Measurements from ENCODE around the gene SREBF2. TPM values are rescaled to one million over a fixed set of nuclear protein-coding genes. Genes with fewer than 3 reads are reported as not detected.
A peak's percentile ranks its signal among the peaks of the same experiment; 100 is the strongest.

The SREBF2 gene
- polyA plus RNA-seq, result 10 to 100 TPM; 14.1 to 82.2 (median 48.1) TPM
- long read RNA-seq, donor 1, full-length matches to known transcripts, result 10 of 82 reads
- long read RNA-seq, donor 1, partial matches to known transcripts, result 72 of 82 reads
- long read RNA-seq, donor 1, other reads (novel, unspliced or antisense), result 0 of 82 reads
- long read RNA-seq, donor 2, full-length matches to known transcripts, result 4 of 29 reads
- long read RNA-seq, donor 2, partial matches to known transcripts, result 25 of 29 reads
- long read RNA-seq, donor 2, other reads (novel, unspliced or antisense), result 0 of 29 reads
- long read RNA-seq, donor 3, full-length matches to known transcripts, result 3 of 66 reads
- long read RNA-seq, donor 3, partial matches to known transcripts, result 63 of 66 reads
- long read RNA-seq, donor 3, other reads (novel, unspliced or antisense), result 0 of 66 reads
- long read RNA-seq, donor 4, result 0 reads
- long read RNA-seq, donor 5, partial matches to known transcripts, result 38 of 38 reads
- long read RNA-seq, donor 5, other reads (novel, unspliced or antisense), result 0 of 38 reads
- long read RNA-seq, donor 6, full-length matches to known transcripts, result 3 of 44 reads
- long read RNA-seq, donor 6, partial matches to known transcripts, result 41 of 44 reads
- long read RNA-seq, donor 6, other reads (novel, unspliced or antisense), result 0 of 44 reads
- long read RNA-seq, donor 7, full-length matches to known transcripts, result 15 of 144 reads
- long read RNA-seq, donor 7, partial matches to known transcripts, result 129 of 144 reads
- long read RNA-seq, donor 7, other reads (novel, unspliced or antisense), result 0 of 144 reads
- long read RNA-seq, donor 8, full-length matches to known transcripts, result 1 of 8 reads
- long read RNA-seq, donor 8, partial matches to known transcripts, result 7 of 8 reads
- long read RNA-seq, donor 8, other reads (novel, unspliced or antisense), result 0 of 8 reads
- long read RNA-seq, donor 9, full-length matches to known transcripts, result 1 of 12 reads
- long read RNA-seq, donor 9, partial matches to known transcripts, result 11 of 12 reads
- long read RNA-seq, donor 9, other reads (novel, unspliced or antisense), result 0 of 12 reads
- long read RNA-seq, donor 10, full-length matches to known transcripts, result 10 of 71 reads
- long read RNA-seq, donor 10, partial matches to known transcripts, result 61 of 71 reads
- long read RNA-seq, donor 10, other reads (novel, unspliced or antisense), result 0 of 71 reads

- Histone ChIP-seq H3K9me3 (ENCODE audit: control insufficient read depth in 2 of 2, insufficient read depth in 1 of 2, low read depth in 1 of 2, low read length in 1 of 2) (no peaks in the 10 kb centered on the region), H3K4me1 (ENCODE audit: control insufficient read depth in 3 of 3, insufficient read depth in 2 of 3, low read depth in 1 of 3, low read length in 2 of 3) (peaks cover 2 to 19% (median 4%) of the 10 kb centered on the region in 3 donors), H3K4me3 (ENCODE audit: low read depth in 1 of 3, low read length in 3 of 3) (peak within 1 kb of the TSS; percentile 72 to 97 (median 81)), H3K27me3 (ENCODE audit: control insufficient read depth in 3 of 3, insufficient read depth in 3 of 3, low read length in 3 of 3) (no peaks in the 10 kb centered on the region), H3K27ac (ENCODE audit: low read depth in 1 of 3, low read length in 2 of 3) (peak within 1 kb of the TSS; percentile 86 to 96 (median 93)), H3K36me3 (ENCODE audit: control insufficient read depth in 3 of 3, insufficient read depth in 2 of 3, low read depth in 1 of 3, low read length in 3 of 3) (peaks cover 0 to 15% (median 0%) of the 10 kb centered on the region in 3 donors)
- no peak for FAIRE-seq
- 0 to 1% (median 0%) methylated on average over 55 to 75 of the region's 75 CpGs for WGBS, 3 donors
- DNase-seq, result peak; percentile 100
These were observed at the start of gene SREBF2 for GRCh38 chr22:41832553-41833368. Gene SREBF2 (plus strand): TSS chr22:41833105. CDS start chr22:41833271, 166 bp downstream.

- no peak for FAIRE-seq
- 83 to 85% (median 85%) methylated on average over 2 of the region's 2 CpGs for WGBS, 3 donors
- H3K9me3 ChIP-seq (ENCODE audit: control insufficient read depth in 2 of 2, insufficient read depth in 1 of 2, low read depth in 1 of 2, low read length in 1 of 2), result no peaks in the 10 kb centered on the region
These were observed 45.6 kb upstream of the SREBF2 start for GRCh38 chr22:41787331-41787730.

GRCh38 chr22:41793871-41794270 is 39.0 kb upstream of the SREBF2 start:
- H3K27me3 ChIP-seq (ENCODE audit: control insufficient read depth in 3 of 3, insufficient read depth in 3 of 3, low read length in 3 of 3), result no peaks in the 10 kb centered on the region
- FAIRE-seq, result no peak
- no peak overlapping the region for H3K4me3 ChIP-seq (ENCODE audit: low read depth in 1 of 3, low read length in 3 of 3)
- peaks cover 0 to 2% (median 0%) of the 10 kb centered on the region in 3 donors for H3K36me3 ChIP-seq (ENCODE audit: control insufficient read depth in 3 of 3, insufficient read depth in 2 of 3, low read depth in 1 of 3, low read length in 3 of 3)
- no peaks in the 10 kb centered on the region for H3K9me3 ChIP-seq (ENCODE audit: control insufficient read depth in 2 of 2, insufficient read depth in 1 of 2, low read depth in 1 of 2, low read length in 1 of 2)
- DNase-seq, result no peak
- WGBS, 3 donors, result 92 to 96% (median 95%) methylated on average over 3 of the region's 3 CpGs
- H3K4me1 ChIP-seq (ENCODE audit: control insufficient read depth in 3 of 3, insufficient read depth in 2 of 3, low read depth in 1 of 3, low read length in 2 of 3), result no peaks in the 10 kb centered on the region
- H3K27ac ChIP-seq (ENCODE audit: low read depth in 1 of 3, low read length in 2 of 3), result no peak overlapping the region

More at GRCh38 chr22:41787331-41787730, 45.6 kb upstream of the SREBF2 start:
- Histone ChIP-seq H3K27ac (ENCODE audit: low read depth in 1 of 3, low read length in 2 of 3) (no peak overlapping the region), H3K4me1 (ENCODE audit: control insufficient read depth in 3 of 3, insufficient read depth in 2 of 3, low read depth in 1 of 3, low read length in 2 of 3) (no peaks in the 10 kb centered on the region), H3K4me3 (ENCODE audit: low read depth in 1 of 3, low read length in 3 of 3) (no peak overlapping the region), H3K27me3 (ENCODE audit: control insufficient read depth in 3 of 3, insufficient read depth in 3 of 3, low read length in 3 of 3) (no peaks in the 10 kb centered on the region), H3K36me3 (ENCODE audit: control insufficient read depth in 3 of 3, insufficient read depth in 2 of 3, low read depth in 1 of 3, low read length in 3 of 3) (peaks cover 0 to 2% (median 0%) of the 10 kb centered on the region in 3 donors)
- no peak for DNase-seq

- H3K36me3 ChIP-seq (ENCODE audit: control insufficient read depth in 3 of 3, insufficient read depth in 2 of 3, low read depth in 1 of 3, low read length in 3 of 3), result no peaks in the 10 kb centered on the region
- FAIRE-seq, result no peak
- no peaks in the 10 kb centered on the region for H3K9me3 ChIP-seq (ENCODE audit: control insufficient read depth in 2 of 2, insufficient read depth in 1 of 2, low read depth in 1 of 2, low read length in 1 of 2)
- H3K27ac ChIP-seq (ENCODE audit: low read depth in 1 of 3, low read length in 2 of 3), result no peak overlapping the region
- H3K4me3 ChIP-seq (ENCODE audit: low read depth in 1 of 3, low read length in 3 of 3), result no peak overlapping the region
- no peaks in the 10 kb centered on the region for H3K27me3 ChIP-seq (ENCODE audit: control insufficient read depth in 3 of 3, insufficient read depth in 3 of 3, low read length in 3 of 3)
- WGBS, 3 donors, result 90 to 100% (median 92%) methylated on average over 2 of the region's 2 CpGs
- H3K4me1 ChIP-seq (ENCODE audit: control insufficient read depth in 3 of 3, insufficient read depth in 2 of 3, low read depth in 1 of 3, low read length in 2 of 3), result peaks cover 0 to 14% (median 2%) of the 10 kb centered on the region in 3 donors
- no peak for DNase-seq
These were observed 34.2 kb upstream of the SREBF2 start for GRCh38 chr22:41798736-41799135.

DNA sequence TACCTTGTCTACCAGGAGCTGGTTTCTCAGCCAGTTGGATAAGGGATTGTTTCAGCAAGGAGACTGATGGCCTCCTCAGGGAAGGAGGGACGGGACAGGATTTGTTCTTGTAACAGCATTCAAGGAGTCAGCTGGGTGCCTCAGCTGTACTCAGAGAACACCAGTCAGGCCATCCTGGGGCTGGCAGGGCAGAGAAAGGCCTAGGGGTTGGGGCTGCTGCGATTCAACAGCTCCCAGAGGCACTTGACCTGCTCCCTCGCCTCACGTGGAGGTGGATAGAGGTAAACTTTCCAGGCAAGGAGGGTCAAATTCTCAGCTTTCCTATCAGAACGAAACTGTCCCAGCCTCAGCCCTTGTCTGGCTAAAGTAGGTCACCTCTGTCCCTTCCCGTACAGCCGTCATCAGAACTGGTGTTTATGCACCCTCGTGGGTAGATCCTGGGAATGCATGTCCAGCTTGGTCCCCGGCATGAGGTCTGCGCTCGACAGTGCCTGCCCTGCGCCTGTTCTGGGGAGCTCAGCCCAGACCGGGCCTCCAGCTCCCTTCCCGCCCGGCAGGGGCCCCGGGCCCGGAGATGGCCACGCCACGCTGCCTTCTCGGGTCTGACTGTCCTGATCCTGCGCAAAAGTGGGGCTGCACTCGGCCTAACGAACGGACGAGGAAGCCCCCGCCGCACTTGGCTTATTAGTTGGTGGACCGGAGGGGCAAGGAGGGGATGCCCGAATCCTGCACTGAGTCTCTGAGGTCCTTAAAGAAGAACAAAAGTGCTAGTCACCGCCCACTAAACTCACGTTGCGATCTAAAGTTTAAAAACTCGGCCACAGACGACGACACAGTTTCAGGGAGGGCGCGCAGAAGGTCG is 33.2 kb upstream of the SREBF2 start:
- 11 to 14% (median 13%) methylated on average over 38 of the region's 38 CpGs for WGBS, 3 donors
- Histone ChIP-seq H3K27me3 (ENCODE audit: control insufficient read depth in 3 of 3, insufficient read depth in 3 of 3, low read length in 3 of 3) (no peaks in the 10 kb centered on the region), H3K27ac (ENCODE audit: low read depth in 1 of 3, low read length in 2 of 3) (peak overlapping the region; percentile 85 to 95 (median 93)), H3K36me3 (ENCODE audit: control insufficient read depth in 3 of 3, insufficient read depth in 2 of 3, low read depth in 1 of 3, low read length in 3 of 3) (peaks cover 0 to 2% (median 0%) of the 10 kb centered on the region in 3 donors), H3K9me3 (ENCODE audit: control insufficient read depth in 2 of 2, insufficient read depth in 1 of 2, low read depth in 1 of 2, low read length in 1 of 2) (no peaks in the 10 kb centered on the region), H3K4me1 (ENCODE audit: control insufficient read depth in 3 of 3, insufficient read depth in 2 of 3, low read depth in 1 of 3, low read length in 2 of 3) (peaks cover 0 to 14% (median 2%) of the 10 kb centered on the region in 3 donors), H3K4me3 (ENCODE audit: low read depth in 1 of 3, low read length in 3 of 3) (peak overlapping the region; percentile 76 to 96 (median 87))
- FAIRE-seq (no peak), DNase-seq (peak; percentile 29 to 65)

DNA sequence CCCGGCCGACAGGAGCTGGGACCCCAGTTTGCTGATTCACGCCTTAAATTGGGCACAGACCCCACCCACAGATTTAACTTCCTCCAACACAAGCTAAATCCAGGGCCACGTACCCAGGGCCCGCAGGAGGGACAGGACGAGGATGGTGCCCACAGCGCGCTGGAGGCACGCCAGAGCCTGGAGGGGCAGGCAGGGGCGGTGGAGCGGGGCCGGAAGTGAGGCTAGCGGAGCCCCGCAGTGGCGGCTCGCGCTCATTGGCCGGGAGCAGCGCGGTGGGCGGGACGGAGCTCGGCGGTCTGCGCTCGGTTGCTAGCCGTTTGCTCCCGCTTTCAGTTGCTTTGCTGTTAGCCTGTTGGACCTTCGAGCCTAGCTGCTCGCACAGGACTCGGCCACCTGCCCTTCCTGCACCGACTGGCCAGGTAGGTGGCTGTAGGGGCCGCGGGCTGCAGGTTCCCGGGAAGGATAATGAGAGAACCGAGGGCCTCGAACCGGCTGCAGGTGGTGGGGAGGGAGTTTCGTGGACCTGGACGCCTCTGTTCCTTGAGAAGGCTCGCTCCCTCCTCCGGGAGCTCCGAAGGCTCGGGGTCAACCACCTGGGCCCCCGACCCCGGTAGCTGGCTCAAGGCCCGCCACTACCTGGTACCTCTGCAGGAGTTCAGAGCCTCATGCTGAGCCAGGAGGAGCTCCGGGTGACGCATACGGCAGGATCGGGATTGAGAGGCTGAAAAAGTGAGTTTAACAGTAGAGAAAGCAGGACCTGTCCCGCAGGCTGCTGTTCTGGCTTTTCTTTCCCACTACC is 32.4 kb upstream of the SREBF2 start, which contains the start of gene CCDC134:
TSS of gene CCDC134 (plus strand) at position 332 of the 799 bp plus-strand sequence. CDS start 8,212 bp downstream, outside the sequence.
- Histone ChIP-seq H3K9me3 (ENCODE audit: control insufficient read depth in 2 of 2, insufficient read depth in 1 of 2, low read depth in 1 of 2, low read length in 1 of 2) (no peaks in the 10 kb centered on the region), H3K27ac (ENCODE audit: low read depth in 1 of 3, low read length in 2 of 3) (peak within 1 kb of the TSS; percentile 85 to 95 (median 93)), H3K4me3 (ENCODE audit: low read depth in 1 of 3, low read length in 3 of 3) (peak within 1 kb of the TSS; percentile 76 to 96 (median 87)), H3K27me3 (ENCODE audit: control insufficient read depth in 3 of 3, insufficient read depth in 3 of 3, low read length in 3 of 3) (no peaks in the 10 kb centered on the region), H3K4me1 (ENCODE audit: control insufficient read depth in 3 of 3, insufficient read depth in 2 of 3, low read depth in 1 of 3, low read length in 2 of 3) (peaks cover 0 to 14% (median 2%) of the 10 kb centered on the region in 3 donors), H3K36me3 (ENCODE audit: control insufficient read depth in 3 of 3, insufficient read depth in 2 of 3, low read depth in 1 of 3, low read length in 3 of 3) (peaks cover 0 to 2% (median 0%) of the 10 kb centered on the region in 3 donors)
- DNase-seq (peak; percentile 87 to 95), FAIRE-seq (no peak)
- 0% methylated on average over 49 to 52 of the region's 52 CpGs for WGBS, 3 donors

Data from small intestine (tissue), 16 donors.